NK-92 treated with Interleukin-12 subunit alpha and Interleukin-12 subunit beta, amount 100 ng/mL, for 24 hours (cell line): ENCODE measurements around the gene CKAP2L.
"Not testable (repeated sequence)": the region's sequence is repeated elsewhere in the genome, so short reads cannot be mapped to it uniquely, and the experiment has no call there.

ENCODE experiments used
- DNase-seq: peaks from one replicate; lab custom pipeline; 2025; lab: John Stamatoyannopoulos, UW

CKAP2L gene

DNA sequence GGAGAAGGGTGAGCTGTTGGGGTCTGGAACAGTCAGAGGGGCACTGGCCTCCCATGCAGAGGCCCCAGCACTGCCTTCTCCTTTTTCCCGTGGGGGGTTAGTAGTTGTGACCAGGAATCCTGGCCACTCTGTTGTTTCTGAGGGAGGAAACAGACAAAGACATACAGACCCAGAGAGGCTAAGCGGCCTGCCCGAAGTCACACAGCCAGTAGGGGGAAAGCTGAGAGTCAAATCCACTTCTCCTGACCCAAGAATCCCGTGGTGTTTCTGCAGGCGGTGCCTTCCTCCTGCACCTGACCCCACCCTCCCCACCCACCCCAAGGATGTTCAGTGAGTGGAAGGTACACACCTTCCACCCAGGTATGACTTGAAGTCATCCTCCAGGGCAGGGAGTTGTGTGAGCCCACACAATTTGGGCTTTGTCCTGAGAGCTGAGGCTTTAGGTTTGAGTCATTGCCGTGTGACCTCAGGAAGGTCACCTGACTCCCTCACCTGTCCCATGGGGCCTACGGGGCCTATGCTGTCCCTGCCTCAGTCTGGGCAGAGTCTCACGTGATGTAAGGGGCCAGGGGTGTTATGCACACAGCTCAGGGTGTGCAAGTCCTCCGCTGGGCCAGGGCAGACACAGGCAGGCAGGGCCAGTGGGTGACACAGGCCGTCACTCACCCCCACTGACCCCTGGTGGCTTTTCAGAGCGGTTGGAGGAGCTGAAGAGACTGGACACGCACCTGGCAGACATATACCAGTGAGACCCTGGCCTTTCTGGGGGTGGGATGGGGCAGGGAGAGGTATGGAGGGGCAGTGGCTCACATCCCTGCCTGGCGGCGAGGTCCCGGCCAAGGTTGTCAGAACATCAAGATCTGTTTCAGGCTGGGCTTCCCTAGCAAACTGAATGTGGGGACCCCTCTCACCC lies 38.6 kb downstream of the CKAP2L start:
- DNase-seq = no peak

DNA sequence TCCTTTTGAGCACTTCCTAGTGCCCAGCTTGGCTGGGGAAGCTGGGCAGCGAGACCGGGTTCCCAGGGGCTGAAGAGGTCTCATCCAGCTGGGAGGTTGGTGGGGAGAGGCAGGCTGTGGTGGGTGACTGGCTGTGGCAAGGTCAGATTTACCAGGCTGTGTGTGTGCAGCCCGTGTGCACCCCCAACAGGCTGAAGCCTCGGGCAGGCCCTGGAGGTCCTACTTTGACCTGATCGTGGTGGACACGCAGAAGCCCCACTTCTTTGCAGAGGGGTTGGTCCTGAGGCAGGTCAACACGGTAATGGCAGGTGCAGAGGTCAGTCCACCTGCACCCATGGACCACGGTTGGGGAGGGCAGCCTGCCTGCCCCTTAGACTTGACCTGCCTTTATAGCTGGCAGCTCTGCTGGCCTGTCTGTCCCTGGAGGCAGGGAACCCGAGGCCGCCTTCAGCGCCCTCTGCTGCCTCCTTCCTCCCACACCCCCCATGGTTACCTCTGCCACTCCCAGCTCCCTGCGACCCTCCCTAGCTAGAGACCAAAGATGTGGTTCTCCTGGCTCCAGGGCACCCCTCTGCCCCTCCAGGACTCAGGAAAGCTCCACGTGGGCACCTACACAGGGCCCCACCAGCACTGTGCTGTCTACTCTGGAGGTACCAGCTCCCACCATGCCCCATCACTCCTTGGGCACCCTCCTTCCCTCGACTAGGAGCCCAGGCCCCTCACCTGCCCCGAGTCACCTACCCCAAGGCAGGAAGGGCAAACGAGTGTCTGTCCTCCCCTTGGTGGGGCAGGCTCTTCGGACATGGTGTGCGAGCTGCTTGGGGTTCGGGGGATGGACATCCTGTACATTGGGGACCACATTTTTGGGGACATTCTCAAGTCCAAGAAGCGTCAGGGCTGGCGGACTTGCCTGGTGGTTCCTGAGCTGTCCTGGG lies 39.6 kb downstream of the CKAP2L start:
- no peak for DNase-seq

DNA sequence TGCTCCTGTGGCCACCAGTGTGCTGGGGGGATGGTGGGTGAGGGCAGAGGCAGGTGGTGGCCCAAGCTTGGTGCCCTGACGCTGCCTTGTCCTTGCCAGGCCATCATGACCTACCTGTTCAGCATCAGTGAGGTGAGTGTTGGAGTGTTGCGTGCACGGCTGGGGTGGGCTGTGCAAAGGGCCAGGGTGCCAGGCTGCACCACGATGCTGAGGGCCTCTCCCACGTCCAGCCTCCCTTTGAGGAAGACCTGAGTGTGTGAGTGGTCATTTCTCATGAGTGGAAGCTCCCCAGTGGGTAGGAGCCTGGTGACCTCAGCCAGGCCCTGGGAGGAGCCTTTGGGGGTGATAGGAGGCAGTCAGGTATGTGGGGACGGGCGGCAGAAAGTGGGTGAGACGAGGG lies 40.4 kb downstream of the CKAP2L start:
- DNase-seq = no peak

DNA sequence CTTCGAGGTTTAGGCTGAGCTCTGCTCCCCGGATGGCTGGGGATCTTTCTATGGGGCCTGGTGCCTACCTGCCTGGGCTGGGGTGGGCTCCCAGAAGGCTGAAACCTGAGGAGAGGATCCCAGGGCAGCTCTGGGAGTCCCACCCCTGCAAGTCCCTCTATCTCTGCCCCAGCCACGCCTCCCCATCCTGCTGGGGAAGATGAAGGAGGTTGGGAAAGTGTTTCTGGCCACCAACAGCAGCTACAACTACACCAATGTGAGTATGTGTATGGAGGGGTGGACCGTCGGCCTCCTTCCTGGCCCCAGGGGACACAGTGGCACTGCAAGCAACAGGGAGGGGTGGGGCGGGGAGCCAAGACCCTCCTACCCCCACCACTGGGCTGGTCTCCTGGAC lies 40.9 kb downstream of the CKAP2L start:
- DNase-seq = no peak

DNA sequence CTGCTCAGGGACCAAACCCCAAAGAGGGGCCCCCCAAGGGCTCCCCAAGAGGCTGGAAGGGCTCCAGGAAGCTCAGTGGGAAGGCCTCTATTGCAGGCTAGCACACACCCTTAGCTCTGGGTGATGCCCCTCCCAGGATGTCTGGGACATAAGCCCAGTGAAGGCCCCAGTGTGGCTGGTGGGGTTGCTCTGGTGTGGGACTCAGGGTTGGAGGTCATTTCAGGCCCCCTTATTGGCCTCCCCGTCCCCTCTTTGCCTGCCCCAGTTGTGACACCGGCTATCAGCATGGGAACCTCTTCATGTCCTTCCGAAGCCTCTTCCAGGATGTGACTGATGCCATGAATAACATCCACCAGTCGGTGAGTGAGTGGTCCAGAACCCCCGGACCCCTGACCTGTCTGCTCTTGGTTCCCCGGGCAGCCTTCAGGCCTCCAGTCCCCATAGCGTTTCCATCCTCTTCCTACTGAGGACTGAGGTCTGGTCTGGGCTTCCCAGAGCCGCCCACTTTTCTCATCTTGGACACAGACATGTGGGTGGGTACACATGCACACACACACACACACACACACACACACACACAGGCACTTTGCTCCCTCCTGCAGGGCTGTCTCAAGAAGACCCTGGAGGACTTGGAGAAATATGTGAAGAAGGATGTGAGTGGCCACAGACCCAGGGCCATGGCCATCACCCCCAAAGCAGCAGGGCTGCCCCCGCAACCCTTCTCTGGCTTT lies 41.4 kb downstream of the CKAP2L start:
- DNase-seq = no peak

DNA sequence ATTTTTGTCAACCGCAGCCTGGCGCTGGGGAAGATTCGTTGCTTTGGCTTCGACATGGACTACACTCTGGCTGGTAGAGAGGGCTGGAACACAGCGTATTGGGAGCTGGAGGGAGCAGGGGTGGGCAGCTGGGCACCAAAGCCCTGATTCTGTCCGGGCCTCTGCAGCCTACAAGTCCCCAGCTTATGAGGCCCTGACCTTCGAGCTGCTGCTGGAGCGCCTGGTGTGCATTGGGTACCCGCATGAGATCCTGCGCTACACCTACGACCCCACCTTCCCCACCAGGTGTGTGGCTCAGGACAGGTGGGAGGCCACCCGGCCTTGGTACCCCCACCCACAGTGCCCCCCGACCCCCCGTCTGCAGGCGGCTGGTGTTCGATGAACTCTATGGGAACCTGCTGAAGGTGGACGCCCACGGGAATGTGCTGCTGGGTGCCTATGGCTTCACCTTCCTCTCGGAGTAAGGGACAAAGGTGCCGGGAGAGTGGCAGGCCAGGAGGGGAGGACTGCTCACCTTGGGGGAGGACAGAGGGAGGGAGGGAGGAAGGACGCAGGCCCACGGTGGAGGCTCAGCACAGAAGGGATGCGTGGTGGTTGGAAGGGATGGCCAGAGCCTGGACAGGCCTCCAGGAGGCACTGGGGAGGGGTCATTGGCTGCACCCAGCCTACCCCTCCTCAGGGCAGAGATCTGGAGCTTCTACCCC lies 42.4 kb downstream of the CKAP2L start:
- DNase-seq = no peak

DNA sequence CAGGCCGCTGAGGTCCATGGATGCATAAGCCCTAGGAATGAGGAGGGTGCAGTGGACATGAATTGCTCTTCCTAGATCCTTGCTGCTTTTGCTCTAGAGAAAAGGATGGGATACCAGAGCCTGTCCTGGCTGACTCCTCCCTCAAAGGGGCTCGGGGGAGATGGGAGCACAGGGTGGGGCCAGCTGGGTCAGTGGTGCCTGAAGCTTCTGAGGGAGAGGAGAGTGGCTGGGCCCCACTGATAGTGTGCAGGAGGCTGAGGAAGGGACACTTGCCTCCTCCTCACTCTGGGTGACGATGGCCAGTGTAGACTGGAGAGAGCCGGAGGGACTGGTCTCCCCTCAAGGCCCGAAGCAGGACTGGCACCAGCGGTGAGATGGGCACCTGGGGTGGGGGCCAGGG lies 43.6 kb downstream of the CKAP2L start, which contains the start of gene NT5DC4:
NT5DC4 (plus strand) TSS at position 236 of the 400 bp plus-strand sequence; CDS start at position 296, 60 bp downstream.
- DNase-seq = no peak

DNA sequence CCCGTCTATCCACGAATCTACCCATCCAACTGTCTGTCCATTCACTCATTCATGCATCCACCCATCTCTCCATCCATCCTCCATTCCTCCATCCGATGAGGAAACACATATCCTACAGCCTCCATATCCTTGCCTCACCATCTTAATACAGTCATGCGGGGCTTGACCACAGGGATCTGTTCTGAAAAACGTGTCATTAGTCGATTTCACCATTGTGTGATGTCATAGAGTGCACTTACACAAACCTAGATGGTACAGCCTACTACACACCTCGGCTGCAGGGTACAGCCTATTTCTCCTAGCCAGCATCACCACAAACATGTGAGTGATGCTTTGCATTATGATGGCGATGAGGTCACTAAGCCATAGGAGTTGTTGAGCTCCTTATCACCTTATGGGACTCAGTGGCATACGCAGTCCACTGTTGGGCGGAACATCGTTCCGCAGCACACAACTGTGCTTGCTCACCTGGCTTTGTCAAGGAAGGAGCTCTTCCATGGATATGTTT lies 45.5 kb downstream of the CKAP2L start:
- no peak for DNase-seq

DNA sequence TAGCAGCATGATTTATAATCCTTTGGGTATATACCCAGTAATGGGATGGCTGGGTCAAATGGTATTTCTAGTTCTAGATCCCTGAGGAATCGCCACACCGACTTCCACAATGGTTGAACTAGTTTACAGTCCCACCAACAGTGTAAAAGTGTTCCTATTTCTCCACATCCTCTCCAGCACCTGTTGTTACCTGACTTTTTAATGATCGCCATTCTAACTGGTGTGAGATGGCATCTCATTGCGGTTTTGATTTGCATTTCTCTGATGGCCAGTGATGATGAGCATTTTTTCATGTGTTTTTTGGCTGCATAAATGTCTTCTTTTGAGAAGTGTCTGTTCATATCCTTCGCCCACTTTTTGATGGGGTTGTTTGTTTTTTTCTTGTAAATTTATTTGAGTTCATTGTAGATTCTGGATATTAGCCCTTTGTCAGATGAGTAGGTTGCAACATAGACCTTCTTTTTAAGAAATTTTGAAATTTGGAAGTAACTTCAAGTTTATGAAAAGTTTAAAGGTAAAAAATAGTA lies 47.5 kb downstream of the CKAP2L start:
- not testable (repeated sequence) for DNase-seq

DNA sequence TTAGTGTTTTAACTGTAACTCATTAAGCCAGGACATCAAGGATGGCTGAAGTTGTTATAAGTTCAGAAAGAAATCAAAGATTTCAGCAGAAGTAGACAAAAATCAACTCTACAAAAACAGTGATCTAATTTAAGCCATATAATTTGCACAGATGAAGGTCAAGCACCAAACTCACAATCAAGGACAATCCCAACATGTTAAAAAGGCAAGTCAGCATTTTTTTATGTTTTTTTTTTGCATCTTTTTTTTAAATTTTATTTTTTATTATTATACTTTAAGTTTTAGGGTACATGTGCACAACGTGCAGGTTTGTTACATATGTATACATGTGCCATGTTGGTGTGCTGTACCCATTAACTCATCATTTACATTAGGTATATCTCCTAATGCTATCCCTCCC lies 48.3 kb downstream of the CKAP2L start:
- not testable (repeated sequence) for DNase-seq

DNA sequence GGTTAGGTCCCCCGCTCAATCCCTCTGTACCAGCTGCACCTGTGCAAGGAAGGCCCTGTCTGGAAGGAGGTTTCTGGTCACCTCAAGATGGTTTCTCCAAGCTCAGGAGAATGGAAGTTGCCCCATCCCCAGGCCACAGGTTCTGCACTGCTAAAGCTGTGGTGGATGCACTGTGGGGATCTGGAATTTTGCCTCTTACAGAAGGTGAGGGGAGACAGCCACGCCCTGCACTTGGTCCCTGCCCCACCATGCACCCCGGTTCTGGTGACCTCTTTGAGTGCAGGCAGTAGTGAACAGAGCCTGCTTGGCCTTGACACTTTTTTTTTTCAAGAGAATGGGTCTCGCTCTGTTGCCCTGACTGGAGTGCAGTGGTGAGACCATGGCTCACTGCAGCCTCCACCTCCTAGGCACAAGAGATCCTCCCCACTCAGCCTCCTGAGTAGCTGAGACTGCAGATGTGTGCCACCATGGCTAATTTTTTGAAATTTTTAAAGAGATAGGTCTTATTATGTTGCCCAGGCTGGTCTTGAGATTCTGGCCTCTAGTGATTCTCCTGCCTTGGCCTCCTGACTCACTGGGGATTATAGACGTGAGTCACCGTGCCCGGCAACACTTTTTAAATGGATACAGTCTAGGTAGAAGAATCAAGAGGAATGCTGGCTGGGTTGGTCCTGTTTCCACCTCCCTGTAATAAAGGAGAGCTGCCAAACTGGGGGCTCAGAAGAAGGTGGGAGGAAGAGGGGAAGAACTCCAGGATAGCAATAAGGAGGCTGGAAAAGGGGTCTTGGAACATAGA lies 49.4 kb downstream of the CKAP2L start:
- DNase-seq = no peak

DNA sequence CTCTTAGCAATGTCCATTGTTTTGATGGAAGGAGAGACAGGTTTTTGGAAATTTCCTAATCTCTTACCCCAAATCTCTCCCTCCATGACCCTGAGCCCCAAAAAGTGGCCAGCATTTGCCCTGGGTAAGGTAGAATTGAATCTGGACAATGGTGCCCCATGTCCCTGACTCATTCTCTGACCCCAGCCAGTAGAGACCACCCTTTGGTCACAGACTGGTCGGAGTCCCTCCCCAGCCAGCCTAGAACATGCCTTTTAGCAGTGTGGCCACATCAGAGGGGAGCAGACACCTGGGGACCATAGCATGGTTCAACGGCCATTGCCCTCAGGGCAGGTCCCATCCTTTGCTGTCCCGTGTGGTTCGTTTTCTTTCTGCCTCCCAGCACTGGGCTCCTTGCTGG lies 50.1 kb downstream of the CKAP2L start:
- DNase-seq = no peak

DNA sequence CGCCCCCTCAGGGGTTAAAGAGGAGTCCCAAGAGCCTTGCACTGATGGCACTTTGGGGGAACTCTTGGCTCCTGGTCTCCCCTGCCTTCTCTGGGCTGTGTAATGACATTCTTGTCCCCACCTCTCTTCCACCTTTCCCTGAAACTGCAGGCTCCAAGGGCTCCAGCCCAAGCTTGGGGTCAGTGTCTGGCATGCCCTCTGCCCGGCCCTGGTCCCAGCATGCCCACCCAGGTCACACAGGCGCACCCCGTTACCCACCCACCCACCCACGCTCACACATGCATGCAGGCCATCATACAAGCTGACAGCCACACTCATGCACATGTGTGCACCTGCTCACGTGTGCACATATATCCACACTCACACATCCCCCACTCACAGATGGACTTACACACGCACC lies 50.5 kb downstream of the CKAP2L start:
- DNase-seq = no peak

DNA sequence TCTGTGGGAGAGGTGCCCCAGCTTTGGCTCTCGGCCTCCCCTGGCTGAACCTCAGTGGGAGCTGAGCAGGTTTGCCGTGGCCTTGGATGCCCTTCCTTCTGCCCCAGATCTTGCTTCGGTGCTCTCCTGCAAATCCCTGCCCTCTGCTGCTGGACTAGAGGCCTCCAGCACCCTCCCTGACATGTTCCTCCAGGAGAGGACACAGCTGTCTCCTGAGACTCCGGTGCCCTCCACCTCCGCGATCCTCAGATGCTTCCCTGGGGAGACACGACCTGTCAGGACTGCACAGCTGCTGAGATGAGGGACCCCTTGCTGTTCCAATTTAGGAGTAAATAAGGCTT lies 50.9 kb downstream of the CKAP2L start:
- no peak for DNase-seq

DNA sequence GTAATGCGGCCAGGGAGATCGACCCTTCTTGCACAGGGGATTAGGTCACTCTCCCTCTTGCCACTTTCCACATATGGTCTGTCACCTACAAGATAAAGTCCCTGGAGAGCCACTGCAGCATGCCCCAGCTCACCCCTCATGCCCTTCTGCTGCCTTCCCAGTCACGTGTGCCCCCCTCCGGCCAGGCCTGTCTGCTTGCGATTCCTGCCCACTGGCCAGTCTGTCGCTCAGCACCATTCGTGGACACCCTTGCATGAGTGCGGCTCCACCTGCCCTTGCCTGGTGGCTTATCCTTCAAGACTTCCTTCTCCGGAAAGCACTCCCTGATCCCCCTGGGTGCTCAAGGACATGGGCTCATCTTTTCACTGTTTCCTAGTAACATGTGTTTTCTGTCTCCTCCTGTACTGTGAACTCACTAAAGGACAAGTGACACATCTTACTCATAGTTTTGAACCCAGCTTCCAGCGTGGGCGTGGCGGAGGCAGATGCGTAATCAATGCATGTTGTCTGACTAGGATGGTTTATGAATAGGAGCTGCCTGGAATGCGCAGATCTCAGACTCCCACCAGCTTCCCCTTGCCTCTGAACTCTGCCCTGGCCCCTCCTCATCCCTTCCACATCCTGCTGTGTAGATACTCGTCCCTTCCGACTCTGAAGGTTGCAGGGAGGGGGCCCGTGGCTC lies 51.4 kb downstream of the CKAP2L start:
- no peak for DNase-seq

DNA sequence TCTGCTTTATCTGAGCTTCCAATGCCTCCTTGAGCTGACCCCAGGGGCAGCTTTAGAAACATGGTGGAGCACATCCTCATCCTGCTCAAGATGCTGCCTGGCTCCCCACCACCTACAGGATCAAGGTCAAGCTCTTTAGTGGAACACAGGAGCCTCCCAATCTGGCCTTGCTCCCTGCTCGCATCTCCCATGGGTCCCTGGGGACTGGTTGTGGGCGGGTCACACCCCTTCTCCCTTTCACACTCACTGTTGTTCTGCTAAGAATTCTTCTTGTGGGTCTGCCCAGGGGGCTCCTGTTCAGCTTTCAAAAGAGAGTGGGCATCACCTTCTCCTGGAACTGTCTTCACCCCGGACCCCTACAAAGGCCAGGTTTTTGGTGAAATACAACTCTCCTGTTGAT lies 51.9 kb downstream of the CKAP2L start:
- DNase-seq = no peak

DNA sequence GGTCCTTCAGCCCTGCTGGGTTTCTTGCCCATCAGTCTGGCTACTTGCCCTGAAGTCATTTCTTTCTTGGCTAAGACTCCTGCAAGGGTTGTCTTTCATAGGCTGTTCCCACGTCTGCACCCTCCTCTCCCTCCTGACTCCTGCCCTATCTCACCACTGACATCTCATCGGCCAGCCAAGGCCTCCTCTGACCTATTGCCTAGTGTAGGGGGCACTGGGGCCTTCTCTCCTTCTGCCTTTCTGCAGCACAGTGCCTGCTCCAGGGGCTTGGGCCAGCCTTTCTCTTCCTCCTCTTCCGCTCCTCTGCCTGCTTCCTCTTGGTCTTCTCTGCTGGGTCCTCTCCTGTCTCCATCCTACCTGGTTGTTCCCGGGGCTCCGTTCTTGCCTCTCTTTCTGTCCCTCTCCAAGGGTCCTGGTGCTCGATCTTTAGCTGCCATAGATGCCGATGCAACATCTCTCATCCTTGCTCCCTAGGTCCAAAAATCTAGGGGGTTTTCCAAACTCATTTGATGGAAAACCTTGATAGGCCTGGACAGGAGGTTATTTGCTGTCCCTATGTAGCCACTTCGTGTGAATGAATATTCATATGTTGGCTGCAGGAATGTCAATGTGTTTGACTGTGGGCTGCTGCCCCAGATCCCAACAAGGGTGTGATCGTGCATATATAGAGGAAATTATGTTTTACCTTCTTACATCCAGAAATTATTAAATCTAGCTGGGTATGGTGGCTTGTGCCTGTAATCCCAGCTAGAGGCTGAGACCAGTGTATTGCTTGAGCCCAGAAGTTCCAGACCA lies 53.3 kb downstream of the CKAP2L start:
- no peak for DNase-seq

DNA sequence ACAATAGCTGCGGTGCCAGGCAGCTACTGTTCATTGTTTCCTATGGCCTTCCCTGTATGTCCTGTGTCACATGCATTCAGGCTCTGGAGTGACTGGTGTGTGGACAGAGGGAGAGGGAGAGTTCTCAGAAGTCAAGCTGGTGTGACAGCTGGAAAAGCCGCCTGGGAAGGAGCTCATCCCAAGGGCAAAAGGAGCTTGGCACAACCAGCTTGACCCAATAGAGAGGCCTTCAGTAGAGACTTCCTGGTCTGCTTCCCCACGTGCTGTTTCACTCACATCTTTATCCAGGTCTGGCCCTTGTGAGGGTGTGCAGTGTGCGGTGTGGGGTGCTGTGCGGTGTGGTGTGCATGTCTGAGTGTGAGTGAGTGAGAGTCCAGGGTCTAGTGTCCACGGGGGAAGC lies 54.7 kb downstream of the CKAP2L start:
- DNase-seq = no peak

DNA sequence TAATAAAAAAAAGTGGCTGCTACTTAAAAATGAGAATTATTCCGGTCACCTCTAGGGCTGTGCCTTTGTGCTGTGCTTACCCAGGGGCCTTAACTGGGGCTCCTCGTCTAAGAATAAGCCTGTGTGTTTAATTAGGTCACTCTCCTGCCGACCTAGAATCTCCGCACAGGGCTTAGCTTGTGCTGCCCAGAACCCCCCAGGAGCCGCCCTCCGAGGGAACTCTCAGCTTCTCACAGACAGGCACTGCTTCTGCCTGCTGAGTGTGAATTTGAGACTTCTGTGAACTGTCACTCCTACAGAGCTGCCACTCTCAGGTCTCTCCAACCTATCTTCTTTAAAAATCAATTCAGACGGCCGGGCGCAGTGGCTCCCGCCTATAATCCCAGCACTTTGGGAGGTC lies 55.4 kb downstream of the CKAP2L start:
- no peak for DNase-seq
